A549 (cell line): Measurements from ENCODE around the gene PTPRE.

Experiments used
- CEBPB ChIP-seq, 2 experiments: fragments of >200 bp in 1 of 2; sonication (Bioruptor Twin) in 1 of 2; formaldehyde crosslinking in 1 of 2; IDR thresholded peaks; 2 replicates each; pipeline ENCODE4 v1.6.1; 2012 to 2016
- CTCF ChIP-seq: fragments of >200 bp; sonication (Bioruptor Twin); formaldehyde crosslinking; IDR thresholded peaks from 3 replicates; pipeline ENCODE4 v1.5.1; 2016
- FOSL2 ChIP-seq, 2 experiments: fragments of 450-650 bp in 1 of 2; fragments of >200 bp in 1 of 2; sonication (Bioruptor Twin) in 1 of 2; formaldehyde crosslinking; IDR thresholded peaks; 2 replicates each; pipeline versions ENCODE4 v1.5.0 to v1.6.1; 2016 to 2020; ENCODE audit warnings: mild to moderate bottlenecking in 1 of 2, moderate library complexity in 1 of 2
- TF ChIP-seq, protein P1 (sequence below): IDR thresholded peaks from 2 replicates; pipeline ENCODE4 v1.6.1; 2012

GRCh38 chr10:128045833-128046120 lies 138.9 kb downstream of the PTPRE start:
- no peak for TF ChIP-seq CTCF
- no peak for TF ChIP-seq FOSL2 (IDR thresholded peaks at IDR 0.05)
- no peak for TF ChIP-seq FOSL2 (CRISPR knock-in tag; IDR thresholded peaks at IDR 0.05)
- TF ChIP-seq CEBPB (IDR thresholded peaks at IDR 0.05), result no peak
- TF ChIP-seq, protein P1, sequence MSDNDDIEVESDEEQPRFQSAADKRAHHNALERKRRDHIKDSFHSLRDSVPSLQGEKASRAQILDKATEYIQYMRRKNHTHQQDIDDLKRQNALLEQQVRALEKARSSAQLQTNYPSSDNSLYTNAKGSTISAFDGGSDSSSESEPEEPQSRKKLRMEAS, result no peak
